Liver (tissue), 9 donors: ENCODE measurements around the gene MAPK1IP1L. TPM values are rescaled to one million over a fixed set of nuclear protein-coding genes. Genes with fewer than 3 reads are reported as not detected.
"Not testable (repeated sequence)": the region's sequence is repeated elsewhere in the genome, so short reads cannot be mapped to it uniquely, and the experiment has no call there.

Experiments
- DNase-seq: peaks from one replicate; pipeline ENCODE4 v3.0.0-alpha.2; 2017; ENCODE audit warnings: low spot score
- H3K27ac ChIP-seq, 2 donors: one replicate each; pipeline ENCODE4 v1.7.0; 2013; ENCODE audit warnings: inconsistent platforms in 2 of 2, low read length in 2 of 2, control low read depth in 1 of 2, low read depth in 1 of 2, mild to moderate bottlenecking in 1 of 2
- H3K27me3 ChIP-seq, 4 donors: one replicate each; pipeline versions ENCODE4 v1.6.1 to v1.7.0; 2013; ENCODE audit warnings: low read length in 3 of 4, inconsistent platforms in 1 of 4, mild to moderate bottlenecking in 1 of 4, moderate library complexity in 1 of 4; ENCODE audit not compliant: control insufficient read depth in 4 of 4, insufficient read depth in 4 of 4
- H3K36me3 ChIP-seq, 4 donors: one replicate each; pipeline versions ENCODE4 v1.6.1 to v1.7.0; 2013; ENCODE audit warnings: low read length in 3 of 4, mild to moderate bottlenecking in 3 of 4, low read depth in 1 of 4, moderate library complexity in 1 of 4; ENCODE audit not compliant: control insufficient read depth in 4 of 4, insufficient read depth in 3 of 4
- H3K4me1 ChIP-seq, 4 donors: one replicate each; pipeline versions ENCODE4 v1.6.1 to v1.7.0; 2013; ENCODE audit warnings: low read length in 3 of 4, mild to moderate bottlenecking in 3 of 4, moderate library complexity in 1 of 4; ENCODE audit not compliant: control insufficient read depth in 4 of 4, insufficient read depth in 4 of 4
- H3K4me3 ChIP-seq, 3 donors: one replicate each; pipeline versions ENCODE4 v1.6.1 to v1.7.0; 2013; ENCODE audit warnings: low read length in 3 of 3, control low read depth in 1 of 3, low read depth in 1 of 3, mild to moderate bottlenecking in 1 of 3
- H3K9ac ChIP-seq, 2 donors: one replicate each; pipeline ENCODE4 v1.7.0; 2013; ENCODE audit warnings: low read length in 2 of 2, mild to moderate bottlenecking in 2 of 2, moderate library complexity in 2 of 2, control low read depth in 1 of 2, low read depth in 1 of 2
- H3K9me3 ChIP-seq, 4 donors: one replicate each; pipeline versions ENCODE4 v1.6.1 to v1.7.0; 2013; ENCODE audit warnings: low read length in 3 of 4; ENCODE audit not compliant: control insufficient read depth in 4 of 4
- ATF3 ChIP-seq: IDR thresholded peaks from 2 replicates; pipeline ENCODE4 v1.6.1; 2016; ENCODE audit warnings: antibody characterized with exemption
- EGR1 ChIP-seq, 2 donors: IDR thresholded peaks; 2 replicates each; pipeline ENCODE4 v1.6.1; 2016 to 2018; ENCODE audit warnings: antibody characterized with exemption in 2 of 2, low read depth in 2 of 2
- FOXA2 ChIP-seq: IDR thresholded peaks from 2 replicates; pipeline ENCODE4 v1.6.1; 2016; ENCODE audit warnings: antibody characterized with exemption
- GABPA ChIP-seq, 2 donors: IDR thresholded peaks in 1 of 2; conservative IDR thresholded peaks in 1 of 2; 2 replicates each; pipeline ENCODE4 v1.6.1; 2016; ENCODE audit warnings: antibody characterized with exemption in 2 of 2, mild to moderate bottlenecking in 1 of 2, moderate library complexity in 1 of 2
- HNF4A ChIP-seq, 2 donors: conservative IDR thresholded peaks; 2 replicates each; pipeline ENCODE4 v1.6.1; 2016; ENCODE audit warnings: antibody characterized with exemption in 2 of 2, mild to moderate bottlenecking in 2 of 2
- HNF4G ChIP-seq: IDR thresholded peaks from 2 replicates; pipeline ENCODE4 v1.6.1; 2016; ENCODE audit warnings: antibody characterized with exemption
- MAX ChIP-seq: IDR thresholded peaks from 2 replicates; pipeline ENCODE4 v1.6.1; 2016; ENCODE audit warnings: antibody characterized with exemption
- NR2F2 ChIP-seq: IDR thresholded peaks from 2 replicates; pipeline ENCODE4 v1.6.1; 2016; ENCODE audit warnings: antibody characterized with exemption
- REST ChIP-seq: IDR thresholded peaks from 2 replicates; pipeline ENCODE4 v1.6.1; 2016; ENCODE audit warnings: antibody characterized with exemption, mild to moderate bottlenecking
- RXRA ChIP-seq, 2 donors: IDR thresholded peaks; 2 replicates each; pipeline ENCODE4 v1.6.1; 2017 to 2018; ENCODE audit warnings: antibody characterized with exemption in 2 of 2, mild to moderate bottlenecking in 1 of 2
- SP1 ChIP-seq: IDR thresholded peaks from 2 replicates; pipeline ENCODE4 v1.6.1; 2018; ENCODE audit warnings: antibody characterized with exemption, mild to moderate bottlenecking
- TAF1 ChIP-seq: conservative IDR thresholded peaks from 2 replicates; pipeline ENCODE4 v1.6.1; 2016; ENCODE audit warnings: antibody characterized with exemption, mild to moderate bottlenecking
- YY1 ChIP-seq: IDR thresholded peaks from 2 replicates; pipeline ENCODE4 v1.6.1; 2016; ENCODE audit warnings: antibody characterized with exemption, mild to moderate bottlenecking
- ZBTB33 ChIP-seq: IDR thresholded peaks from 2 replicates; pipeline ENCODE4 v1.6.1; 2016; ENCODE audit warnings: antibody characterized with exemption
- WGBS: extraction: QIAGEN DNeasy Blood & Tissue Kit; methylation state at CpG from one replicate; pipeline ENCODE4 v1.1.7; 2013; 5-methylcytosine and 5-hydroxymethylcytosine counted together
- polyA plus RNA-seq, 2 donors: library from polyadenylated mRNA; stranded (reverse) in 1 of 2; unstranded in 1 of 2; fragments of 200-250 nt in 1 of 2; fragments of >200 nt in 1 of 2; fragmentation: Nextera tagmentation in 1 of 2; extraction: Ambion mirVana in 1 of 2; gene quantifications; one replicate each; pipeline versions ENCODE4 v1.2.1 to v1.2.3, GENCODE V29; 2013 to 2015
- total RNA-seq, 2 donors: library from RNA; depleted of rRNA; stranded (reverse); fragments of >200 nt; gene quantifications; one replicate each; pipeline ENCODE4 v1.2.3, GENCODE V29; 2014
- donor health status: healthy.
- donor health status: healthy.
- donor health status: healthy.
- donor health status: healthy.
- donor health status: healthy.

Gene MAPK1IP1L
- total and polyA plus RNA-seq, 4 donors = 11.8 to 25.2 (median 17.7) TPM

- TF ChIP-seq REST (no peak), SP1 (no peak), NR2F2 (no peak)
Measured at GRCh38 chr14:55031190-55031589, 20.3 kb upstream of the MAPK1IP1L start (continued).

DNA sequence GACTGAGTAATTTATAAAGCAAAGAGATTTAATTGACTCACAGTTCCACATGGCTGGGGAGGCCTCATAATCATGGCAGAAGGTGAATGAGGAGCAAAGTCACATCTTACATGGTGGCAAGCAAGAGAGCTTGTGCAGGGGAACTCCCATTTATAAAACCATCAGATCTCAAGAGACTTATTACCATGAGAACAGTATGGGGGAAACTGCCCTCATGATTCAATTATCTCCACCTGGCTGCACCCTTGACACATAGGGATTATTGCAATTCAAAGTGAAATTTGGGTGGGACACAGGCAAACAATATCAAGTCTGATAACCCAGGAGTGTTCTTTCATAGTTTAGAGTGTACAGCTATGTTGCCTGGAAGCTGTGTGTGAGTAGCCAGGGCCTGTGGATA is 13.5 kb upstream of the MAPK1IP1L start:
- not testable (repeated sequence) for H3K4me3 ChIP-seq, H3K27me3 ChIP-seq, H3K9me3 ChIP-seq, DNase-seq, H3K4me1 ChIP-seq, H3K9ac ChIP-seq, H3K27ac ChIP-seq, H3K36me3 ChIP-seq

GRCh38 chr14:55038708-55039107 is 12.7 kb upstream of the MAPK1IP1L start:
- Histone ChIP-seq H3K27ac (no peak overlapping the region), H3K9me3 (no peaks in the 10 kb centered on the region), H3K36me3 (peaks cover 0 to 3% (median under 1%) of the 10 kb centered on the region in 4 donors), H3K4me1 (no peaks in the 10 kb centered on the region), H3K9ac (no peak overlapping the region), H3K4me3 (no peak overlapping the region), H3K27me3 (no peaks in the 10 kb centered on the region)
- no peak for DNase-seq
- TF ChIP-seq YY1 (no peak), HNF4G (no peak), SP1 (no peak), ATF3 (no peak), GABPA (IDR thresholded peaks at IDR 0.05 in 1 of 2, conservative IDR thresholded peaks at IDR 0.05 in 1 of 2) (no peak)

DNA sequence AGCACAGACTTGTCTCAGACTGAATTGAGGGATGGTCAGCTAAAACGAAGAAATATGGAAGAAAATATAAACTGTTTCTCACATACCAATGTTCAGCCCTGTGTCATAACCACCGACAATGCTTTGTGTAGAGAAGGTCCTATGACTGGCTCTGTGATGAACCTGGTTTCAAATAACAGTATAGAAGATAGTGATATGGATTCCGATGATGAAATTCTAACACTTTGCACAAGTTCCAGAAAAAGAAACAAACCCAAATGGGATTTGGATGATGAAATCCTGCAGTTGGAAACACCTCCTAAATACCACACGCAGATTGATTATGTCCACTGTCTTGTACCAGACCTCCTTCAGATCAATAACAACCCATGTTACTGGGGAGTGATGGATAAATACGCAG is 7.9 kb upstream of the MAPK1IP1L start:
- Histone ChIP-seq H3K36me3 (peaks cover 0 to 5% (median 0%) of the 10 kb centered on the region in 4 donors), H3K4me1 (no peaks in the 10 kb centered on the region), H3K4me3 (no peak overlapping the region), H3K27me3 (no peaks in the 10 kb centered on the region), H3K27ac (no peak overlapping the region), H3K9me3 (no peaks in the 10 kb centered on the region), H3K9ac (no peak overlapping the region)
- DNase-seq = no peak
- 82% methylated on average over 5 of the region's 5 CpGs for WGBS
- no peak for TF ChIP-seq HNF4A (conservative IDR thresholded peaks at IDR 0.05)
- TF ChIP-seq MAX = no peak
- TF ChIP-seq REST = no peak
- no peak for TF ChIP-seq NR2F2
- TF ChIP-seq HNF4G = no peak
- no peak for TF ChIP-seq TAF1
- TF ChIP-seq EGR1 (IDR thresholded peaks at IDR 0.05; ENCODE audit: low read depth in 2 of 2) = no peak
- no peak for TF ChIP-seq YY1
- no peak for TF ChIP-seq SP1
- TF ChIP-seq FOXA2 = no peak
- TF ChIP-seq ATF3 = no peak
- TF ChIP-seq ZBTB33 = no peak
- no peak for TF ChIP-seq RXRA (IDR thresholded peaks at IDR 0.05)
- TF ChIP-seq GABPA (IDR thresholded peaks at IDR 0.05 in 1 of 2, conservative IDR thresholded peaks at IDR 0.05 in 1 of 2) = no peak
